CD1c-positive myeloid dendritic cell (primary cell): ENCODE data around the gene CCDC92.
A peak's percentile ranks its signal among the peaks of the same experiment; 100 is the strongest.

ENCODE experiments used
- DNase-seq: peaks from one replicate; pipeline ENCODE4 v3.0.0-alpha.2; 2016; ENCODE audit errors: extremely low spot score

CCDC92 gene, protein sequence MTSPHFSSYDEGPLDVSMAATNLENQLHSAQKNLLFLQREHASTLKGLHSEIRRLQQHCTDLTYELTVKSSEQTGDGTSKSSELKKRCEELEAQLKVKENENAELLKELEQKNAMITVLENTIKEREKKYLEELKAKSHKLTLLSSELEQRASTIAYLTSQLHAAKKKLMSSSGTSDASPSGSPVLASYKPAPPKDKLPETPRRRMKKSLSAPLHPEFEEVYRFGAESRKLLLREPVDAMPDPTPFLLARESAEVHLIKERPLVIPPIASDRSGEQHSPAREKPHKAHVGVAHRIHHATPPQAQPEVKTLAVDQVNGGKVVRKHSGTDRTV

DNA sequence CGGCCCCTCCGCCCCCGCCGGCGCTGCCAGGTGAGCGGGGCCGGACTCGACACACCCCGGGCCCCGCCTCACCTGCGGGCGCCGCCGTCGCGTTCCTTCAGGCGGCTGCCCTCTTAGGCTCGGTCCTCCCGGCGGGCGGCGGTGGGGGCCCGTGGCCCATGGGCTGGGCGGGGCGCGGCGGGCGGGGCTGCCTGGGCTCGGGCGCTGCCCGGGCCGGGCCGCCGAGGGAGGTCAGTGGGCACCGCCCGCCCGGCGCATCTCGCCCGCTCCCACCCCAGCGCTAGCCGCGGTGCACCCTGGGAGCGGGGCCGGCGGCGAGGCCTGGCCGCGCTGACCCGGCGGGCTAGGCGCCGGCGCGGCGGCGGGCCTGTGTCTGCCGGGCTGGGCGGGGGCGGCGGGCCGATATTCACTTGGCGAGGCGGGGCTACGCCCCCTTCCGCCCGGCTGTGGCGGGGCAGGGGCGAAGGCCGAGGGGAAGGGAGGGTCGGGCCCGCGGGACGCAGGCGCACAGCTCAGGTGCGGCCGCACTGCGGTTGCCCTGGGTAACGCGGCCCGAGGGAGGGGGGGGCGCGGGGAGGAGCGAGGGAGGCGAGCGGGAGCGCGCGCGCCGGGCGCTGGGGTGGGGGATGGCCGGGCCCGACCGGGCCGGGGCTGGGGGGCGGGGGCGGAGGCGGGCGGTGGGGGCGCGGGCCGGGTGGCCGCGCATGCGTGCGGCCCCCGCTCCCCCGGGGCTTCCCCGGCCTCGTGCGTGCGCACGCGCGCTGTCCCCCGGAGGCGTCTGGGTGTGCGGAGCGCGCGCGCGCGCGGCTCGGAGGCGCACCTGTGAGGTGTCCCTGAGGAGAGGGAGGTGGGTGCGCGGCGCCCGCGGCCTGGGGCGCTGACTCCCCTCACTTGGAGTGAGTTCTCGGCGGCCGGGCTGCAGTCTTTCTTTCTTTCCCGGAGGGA, at the start of gene CCDC92, which contains the start of gene ZNF664:
Gene CCDC92 (minus strand): TSS at position 375 of the 945 bp plus-strand sequence. CDS start 28,526 bp downstream, outside the sequence.
Gene ZNF664 (plus strand): TSS at position 759 of the 945 bp plus-strand sequence. CDS start 38,930 bp downstream, outside the sequence.
- peak; percentile 90 for DNase-seq

DNA sequence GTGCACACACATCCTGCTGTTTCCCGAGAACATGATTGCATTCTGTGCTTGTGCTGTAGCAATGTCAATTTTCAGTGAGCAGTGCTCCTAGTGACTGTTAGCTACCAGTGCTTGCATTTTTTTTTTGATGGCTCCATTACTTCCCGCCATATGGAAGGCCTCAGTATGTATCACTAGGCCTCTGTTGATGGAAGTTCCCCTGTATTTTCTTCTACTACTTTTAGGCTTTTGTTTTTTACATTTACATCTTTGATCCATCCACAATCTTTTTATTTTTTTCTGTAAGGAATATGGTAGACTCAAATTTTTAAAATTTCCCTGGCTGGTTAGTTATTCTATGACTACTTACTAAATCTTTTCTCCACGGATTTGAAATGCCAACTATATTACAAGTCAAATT, 49.5 kb upstream of the CCDC92 start:
- DNase-seq: no peak

DNA sequence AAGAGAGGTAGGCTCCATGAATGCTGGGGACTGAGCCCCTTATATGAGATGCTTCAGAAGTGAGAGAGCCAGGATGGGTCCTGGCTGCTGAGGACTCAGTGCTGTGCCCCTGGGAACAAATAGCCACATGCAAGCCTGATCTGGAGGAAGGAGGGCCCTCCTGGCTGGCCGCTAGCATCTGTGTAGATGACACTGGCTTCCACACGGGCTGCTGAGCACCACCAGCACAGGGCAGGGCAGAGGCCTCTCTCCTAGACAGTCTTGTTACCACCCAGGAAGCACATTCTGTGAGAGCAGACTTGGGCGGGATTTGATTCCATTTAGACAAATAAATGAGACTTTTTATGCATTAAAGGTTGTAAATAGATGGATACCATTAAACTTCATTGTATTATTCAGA, 48.4 kb upstream of the CCDC92 start:
- no peak for DNase-seq

DNA sequence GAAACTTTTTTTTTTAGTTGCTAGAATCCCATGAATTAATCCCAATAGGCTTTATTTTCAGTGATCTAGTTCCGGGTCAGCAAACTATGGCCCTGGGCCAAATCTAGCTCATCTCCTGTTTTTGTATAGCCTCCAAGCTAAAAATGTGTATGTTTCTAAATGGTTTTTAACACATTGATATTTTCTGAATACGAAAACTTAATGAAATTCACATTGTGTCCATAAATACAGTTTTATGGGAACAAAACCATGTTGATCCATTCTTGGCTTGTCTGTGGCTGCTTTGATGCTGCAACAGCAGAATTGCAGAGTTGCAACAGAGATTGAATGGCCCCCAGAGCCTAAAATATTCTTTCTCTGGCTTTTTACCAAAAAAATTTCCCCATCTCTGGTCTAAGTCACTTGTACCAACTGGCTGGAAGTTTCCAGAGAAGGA, 47.9 kb upstream of the CCDC92 start:
- no peak for DNase-seq

DNA sequence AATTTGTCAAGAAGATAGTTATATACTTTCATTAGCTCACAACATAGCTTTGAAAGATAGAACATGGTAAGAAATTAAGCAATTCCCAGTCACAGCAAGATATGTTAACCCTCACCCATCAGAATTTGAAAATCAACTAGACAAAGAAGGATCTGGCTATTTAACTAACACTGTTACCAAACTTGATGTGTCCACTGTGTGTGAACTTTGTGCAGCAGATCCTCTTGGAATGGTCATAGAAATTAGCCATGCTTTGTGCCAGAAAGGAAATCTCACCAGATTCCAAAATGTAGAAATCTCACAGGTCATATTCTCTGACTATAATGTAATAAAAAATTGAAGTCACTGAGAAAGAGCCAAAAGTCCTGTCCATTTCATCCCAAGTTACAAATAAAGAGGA, 46.5 kb upstream of the CCDC92 start:
- no peak for DNase-seq

DNA sequence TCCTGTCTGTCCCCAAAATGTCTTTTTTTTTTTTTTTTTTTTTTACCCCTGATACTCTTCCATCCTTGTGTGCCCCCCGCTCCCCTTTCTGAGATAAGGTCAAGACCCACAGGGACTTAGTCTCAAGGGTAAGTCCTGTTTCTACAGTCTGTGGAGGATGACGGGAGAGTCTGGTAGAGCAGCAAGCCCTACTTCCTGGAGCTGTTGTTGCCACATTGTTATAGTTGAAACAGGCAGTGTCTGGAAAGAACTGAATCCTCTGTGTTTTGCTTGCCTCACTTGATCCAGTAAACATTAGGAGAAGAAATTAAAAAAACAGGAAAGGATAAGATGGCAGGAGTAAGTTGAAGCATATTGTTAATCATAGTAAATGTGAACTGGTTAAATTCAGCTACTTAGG, 45.9 kb upstream of the CCDC92 start:
- no peak for DNase-seq

DNA sequence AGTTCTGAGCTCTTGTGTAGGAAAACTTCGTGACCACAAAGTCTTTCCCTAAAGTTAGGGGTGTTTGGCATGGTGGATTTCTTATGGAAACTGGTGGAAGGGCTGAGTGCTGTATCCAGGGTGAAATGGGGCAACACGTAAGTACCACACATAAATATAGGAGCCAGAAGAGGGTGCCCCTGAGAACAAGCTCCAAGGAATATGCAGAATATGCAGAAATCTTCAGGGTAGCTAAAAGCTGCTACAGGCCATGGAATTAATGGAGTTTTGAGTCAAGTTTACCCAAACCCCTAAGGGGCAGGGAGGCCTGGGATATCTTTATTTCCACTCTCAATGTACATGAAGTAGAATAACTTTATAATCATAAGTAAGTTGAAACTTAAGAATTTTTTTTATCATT, 44.4 kb upstream of the CCDC92 start:
- DNase-seq: no peak

DNA sequence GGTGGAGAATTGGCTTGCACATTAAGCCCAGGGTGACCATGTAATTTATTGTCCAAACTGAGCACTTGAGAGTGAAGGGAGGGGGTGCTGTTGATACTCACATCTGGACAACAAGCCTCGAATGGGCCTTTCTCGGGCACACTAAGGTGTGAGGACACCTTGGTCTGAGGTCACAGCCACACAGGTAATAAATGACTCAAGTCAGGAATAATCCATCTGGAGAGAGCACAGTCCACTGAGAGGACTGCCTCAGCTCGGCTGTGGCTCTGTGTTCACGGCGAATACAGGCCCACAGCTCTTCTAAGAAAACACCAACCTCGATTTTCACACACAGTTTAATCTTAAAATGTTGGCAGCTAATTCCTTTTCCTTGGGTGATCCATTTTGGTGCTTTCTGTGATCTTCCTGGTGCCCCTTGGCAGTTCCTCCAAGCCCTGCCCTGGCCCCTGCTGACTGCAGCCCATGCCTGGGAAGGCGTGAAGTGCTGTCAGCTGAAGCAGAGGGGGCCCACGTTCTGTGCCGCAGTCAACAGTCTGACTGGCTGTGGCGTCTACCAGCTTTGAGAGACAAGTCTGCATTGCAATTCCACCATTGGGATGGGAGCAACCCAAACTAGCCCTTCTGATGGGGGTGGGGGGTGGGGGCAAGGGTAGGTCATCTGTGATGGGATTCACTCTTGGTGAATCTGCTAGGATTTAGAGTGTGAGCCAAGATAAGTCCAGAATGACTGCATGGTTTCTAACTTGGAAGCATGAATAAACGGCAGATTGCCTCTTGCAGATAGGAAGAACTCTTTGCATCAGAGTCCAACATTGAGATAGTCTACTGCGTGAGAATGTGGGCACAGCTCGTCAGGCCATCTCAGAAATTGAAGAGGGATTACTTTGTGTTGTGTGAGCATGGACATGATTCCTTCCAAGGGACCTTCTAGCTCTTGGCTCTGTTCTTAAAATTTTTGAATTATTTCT, 43.1 kb upstream of the CCDC92 start:
- no peak for DNase-seq

DNA sequence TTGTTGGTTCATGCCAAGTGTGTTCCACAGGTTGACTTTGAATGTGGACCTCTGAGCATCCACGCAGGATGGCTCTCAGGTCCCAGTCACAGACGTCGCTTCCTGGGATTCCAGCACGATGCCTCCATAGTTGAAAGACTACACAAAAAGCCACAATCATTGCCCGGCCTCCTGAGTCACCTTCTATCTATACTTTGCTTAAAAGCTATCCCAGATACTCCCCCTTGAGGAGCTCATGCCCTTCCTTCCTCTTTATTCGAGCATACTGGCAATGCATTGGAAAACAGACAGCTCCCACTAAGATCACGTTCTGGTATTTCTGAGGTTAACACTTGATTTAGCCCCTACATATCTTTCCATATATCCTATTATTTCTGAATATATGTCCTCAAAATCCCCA, 40.4 kb upstream of the CCDC92 start:
- DNase-seq: no peak

DNA sequence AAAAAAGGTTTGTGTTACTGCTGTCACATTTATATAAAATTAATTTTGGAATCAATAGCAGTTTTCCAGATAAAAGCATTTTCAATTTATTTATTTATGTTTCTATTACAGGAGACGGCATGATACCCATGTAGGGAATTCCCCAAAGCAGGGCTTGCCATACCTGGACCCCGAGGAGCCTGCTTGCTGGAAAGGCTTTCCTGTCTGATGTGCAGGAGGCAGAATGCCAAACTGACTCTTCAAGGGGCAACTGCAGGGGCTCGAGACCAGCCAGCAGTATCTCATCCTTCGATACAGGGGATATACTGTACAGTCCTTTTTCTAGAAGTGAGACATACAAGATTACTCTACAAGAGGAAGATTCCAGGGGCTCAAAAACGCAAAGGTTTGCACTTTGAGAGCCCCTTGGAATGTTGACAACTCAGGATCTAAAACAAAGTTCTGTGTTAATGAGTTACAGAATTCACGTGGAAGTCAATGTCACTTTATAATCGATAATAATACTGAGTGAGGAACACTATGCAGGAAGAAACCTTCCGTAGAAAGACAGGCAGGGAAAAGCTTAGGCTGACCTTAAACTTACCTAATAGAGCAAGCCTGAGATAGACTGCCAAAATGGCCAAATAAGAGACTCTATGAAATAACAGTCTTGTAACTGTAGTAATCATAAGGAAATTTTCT, 38.9 kb upstream of the CCDC92 start:
- no peak for DNase-seq

DNA sequence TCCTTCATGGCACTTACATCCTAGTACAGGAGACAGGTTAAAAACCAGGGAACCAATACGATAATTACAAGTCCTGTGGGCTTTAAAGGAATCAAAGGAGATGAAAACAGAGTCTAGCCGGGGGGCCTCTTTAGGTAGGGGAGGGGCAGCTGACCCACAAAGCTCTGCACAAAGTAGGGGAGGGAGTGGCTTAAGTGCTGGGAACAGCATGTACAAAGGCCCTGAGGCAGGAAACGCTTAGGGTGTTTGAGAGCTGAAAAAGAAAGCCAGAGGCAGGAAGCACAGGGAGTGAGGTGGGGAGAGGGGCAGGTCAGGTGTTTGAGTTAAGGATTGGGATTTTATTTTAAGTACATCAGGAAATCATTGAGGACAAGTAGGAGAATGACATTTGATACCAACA, 38.1 kb upstream of the CCDC92 start:
- DNase-seq: no peak

DNA sequence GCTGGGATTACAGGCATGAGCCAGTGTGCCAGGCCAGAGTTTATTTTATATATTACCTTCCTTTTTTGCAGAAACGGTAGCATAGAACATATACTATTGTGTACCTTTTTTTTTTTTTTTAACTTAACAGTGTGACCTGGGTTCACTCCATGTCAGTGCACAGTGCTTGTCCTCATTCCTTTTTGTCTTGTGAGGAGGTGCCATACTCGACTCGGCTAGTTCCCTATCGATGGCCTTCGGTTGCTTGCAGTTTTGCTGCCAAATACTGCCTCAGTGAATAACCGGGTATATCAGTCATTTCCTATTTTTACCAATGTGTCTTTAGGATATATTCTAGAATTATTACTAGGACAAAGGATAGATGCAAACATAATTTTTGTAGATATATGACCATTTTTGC, 37.1 kb upstream of the CCDC92 start:
- no peak for DNase-seq

DNA sequence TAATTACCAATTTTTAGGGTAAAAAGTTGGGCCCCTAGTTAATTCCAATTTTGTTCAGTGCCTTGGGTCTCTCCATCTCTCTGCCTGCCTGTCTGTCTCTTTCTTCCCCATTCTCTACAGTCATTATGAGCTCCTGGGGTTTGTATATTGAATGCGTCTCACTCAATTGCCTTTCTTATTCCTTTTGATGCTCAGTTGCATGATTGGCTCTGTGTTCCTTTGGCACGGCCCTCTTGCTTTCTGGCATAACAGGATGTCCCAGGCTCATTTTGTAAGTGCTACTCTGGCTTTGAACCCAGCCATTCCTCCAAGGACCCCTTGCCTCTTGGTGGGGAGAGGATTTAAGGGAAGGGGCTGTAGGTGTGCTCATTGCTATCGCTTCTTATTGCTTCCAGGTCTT, 36.0 kb upstream of the CCDC92 start:
- DNase-seq: no peak

DNA sequence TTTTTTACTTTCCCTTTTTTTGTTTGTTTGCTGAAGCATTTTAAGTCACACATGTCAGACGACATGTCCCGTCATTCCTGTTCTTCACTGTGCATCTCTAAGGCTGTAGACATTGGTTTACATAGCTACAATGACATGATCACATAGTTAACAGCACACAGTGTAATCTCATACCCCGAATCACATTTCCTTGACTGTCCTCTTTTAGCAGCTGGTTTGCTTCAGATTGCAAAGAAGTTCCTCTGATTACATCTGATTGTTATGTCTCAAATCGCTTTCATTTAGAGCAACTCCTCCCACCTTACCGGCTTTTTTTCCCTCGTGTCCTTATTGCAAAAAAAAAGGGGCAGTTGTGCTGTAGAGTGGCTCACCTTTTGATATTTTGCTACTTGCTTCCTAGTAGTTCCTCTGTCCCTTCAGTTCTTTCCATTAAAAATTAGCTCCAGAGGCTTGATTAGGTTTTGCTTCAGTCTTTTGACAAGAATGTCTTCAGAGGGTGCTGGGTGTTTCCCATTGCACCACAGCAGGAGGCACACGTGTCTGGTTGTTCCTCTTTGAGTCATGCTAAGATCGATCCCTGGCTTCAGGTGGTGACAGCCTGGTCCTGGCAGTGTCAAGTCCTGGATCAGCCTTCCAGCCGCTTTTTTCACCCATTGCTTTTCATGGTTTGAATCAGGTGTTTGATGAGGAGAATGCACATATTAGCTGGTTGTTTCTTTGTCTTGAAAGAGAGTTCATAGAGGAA, 35.4 kb upstream of the CCDC92 start:
- peak; percentile 53 for DNase-seq

DNA sequence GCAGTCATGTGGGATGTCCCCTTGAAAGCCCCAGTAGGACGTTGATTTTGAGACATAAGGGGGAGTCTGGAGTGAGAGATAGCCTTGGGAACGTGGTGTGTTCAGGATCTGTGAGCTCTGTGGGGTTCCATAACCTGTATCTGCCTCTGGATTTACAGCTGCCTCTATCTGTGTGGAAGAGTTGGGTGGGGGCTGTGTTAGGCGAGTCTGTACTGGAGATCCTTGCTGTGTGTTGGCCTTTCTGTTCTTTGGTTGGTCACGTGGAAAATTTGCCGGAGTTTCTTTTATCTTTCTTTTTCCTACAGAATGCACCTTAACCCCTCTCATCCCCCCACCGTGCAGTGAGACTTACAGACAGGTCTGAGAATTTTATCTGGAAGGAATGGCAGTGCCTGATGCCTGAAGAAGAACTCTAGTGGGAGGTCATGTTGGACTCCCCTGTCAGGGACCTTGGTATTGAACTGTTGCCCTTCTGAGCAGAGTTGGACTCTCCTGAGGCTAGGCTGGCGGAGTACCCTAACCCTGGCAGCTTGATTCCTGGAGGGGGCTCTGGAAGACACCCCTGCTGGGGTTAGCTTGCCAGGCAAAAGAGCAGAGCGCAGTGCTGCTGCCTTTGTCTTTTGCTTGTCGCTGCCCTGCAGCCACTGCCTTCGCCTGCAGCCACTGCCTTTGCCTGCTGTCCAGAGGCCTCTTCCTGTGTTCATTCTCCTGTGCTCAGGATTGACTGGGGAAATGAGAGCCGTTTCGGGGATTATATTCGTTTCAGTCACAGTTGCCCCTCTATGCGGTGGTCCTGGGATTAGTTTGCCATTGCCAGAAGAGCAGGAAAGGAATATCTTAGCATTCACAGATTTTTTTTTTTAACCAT, 34.4 kb upstream of the CCDC92 start:
- no peak for DNase-seq

DNA sequence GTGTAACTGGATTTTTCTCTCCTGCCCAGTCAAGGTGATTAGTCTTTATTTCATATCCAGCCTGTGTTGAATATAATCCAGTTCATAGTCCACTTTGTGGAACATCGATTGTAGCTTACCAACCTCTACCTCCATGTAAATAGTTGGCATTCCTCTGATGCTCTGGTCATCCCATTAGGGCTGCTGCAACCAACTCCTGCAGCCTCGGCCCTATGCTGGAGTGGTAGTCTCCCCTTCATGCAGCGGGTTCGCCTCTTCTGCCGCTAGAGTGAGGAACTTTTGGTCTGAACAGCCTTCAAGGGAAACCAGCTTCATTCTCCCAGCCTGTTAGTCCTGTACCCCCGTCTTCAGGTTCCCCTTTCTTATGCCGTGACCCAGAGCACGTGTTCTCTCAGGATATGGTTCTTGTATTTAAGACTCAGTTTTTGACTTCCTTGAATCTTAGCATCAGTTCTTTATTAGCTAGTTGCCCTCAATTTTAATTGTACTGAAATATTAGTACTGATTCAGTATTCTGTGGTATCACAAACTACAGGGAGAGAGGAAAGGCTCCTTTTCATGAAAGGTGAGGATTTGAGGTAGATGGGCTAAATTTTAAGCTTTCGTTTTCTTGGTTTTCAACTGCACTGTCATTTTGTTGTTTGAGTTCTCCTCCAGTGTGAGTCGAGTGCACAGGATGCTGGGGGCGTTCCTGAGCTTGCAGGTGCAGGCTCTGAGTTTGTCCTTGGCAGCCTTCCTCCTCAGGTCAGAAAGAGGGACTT, 33.6 kb upstream of the CCDC92 start:
- peak; percentile 67 for DNase-seq

DNA sequence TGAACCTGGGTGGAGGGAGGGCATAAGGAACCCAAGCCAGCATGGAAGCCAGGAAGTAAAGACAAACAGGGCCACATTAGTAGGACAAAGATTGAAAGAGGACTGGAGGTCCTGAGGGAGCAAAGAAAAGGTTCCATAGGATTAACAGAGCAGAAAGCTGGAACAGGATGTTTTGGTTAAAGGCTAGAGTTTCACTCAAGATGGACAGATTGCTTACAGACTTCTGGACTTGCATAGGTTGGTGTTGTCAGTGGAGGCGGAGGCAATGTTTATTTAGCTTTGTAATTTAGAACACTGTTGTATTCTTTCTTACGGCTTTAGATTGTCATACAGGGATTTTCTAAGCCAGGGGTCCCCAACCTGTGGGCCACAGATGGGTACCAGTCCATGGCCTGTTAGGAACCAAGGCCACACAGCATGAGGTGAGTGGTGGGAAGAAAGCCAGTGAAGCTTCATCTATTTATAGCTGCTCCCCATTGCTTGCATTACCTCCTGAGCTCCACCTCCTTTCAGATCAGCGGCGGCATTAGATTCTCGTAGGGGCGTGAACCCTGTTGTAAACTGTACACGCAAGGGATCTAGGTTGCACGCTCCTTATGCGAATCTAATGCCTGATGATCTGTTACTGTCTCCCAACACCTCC, 31.7 kb upstream of the CCDC92 start:
- DNase-seq: no peak

DNA sequence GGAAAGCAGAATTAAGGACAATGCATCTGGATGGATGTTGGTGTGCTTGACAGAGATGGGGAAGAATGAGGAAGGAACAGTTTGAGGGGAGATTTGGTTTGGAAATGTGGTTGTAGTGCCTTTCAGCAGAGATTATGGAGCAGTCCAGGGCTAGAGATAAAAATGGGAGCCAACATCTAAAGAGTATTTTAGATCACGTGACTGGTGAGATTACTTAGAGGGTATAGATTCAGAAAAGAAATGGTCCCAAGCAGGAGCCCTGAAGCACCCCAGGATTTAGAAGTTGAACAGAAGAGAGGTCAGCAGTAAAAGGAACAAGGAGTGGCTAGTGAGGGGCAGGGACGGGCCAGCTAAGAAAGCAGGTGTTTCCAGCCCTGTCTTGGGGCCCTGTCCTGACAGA, 30.0 kb upstream of the CCDC92 start:
- DNase-seq: no peak
